NB4 (cell line): Measurements from ENCODE around the gene ARID5A.

Experiments
- DNase-seq: peaks from one replicate; pipeline ENCODE4 v3.0.0; 2010; ENCODE audit warnings: low read depth
- H3K4me3 ChIP-seq: one replicate; pipeline ENCODE4 v1.5.1; 2011; ENCODE audit warnings: mild to moderate bottlenecking, low read depth, low read length, moderate library complexity
- MYC ChIP-seq: IDR thresholded peaks from 2 replicates; pipeline ENCODE4 v1.6.1; 2011; ENCODE audit warnings: low read depth, low read length
- POLR2A ChIP-seq: IDR thresholded peaks from 2 replicates; pipeline ENCODE4 v1.6.1; 2011; ENCODE audit warnings: mild to moderate bottlenecking; ENCODE audit not compliant: insufficient read length; ENCODE audit errors: extremely low read depth
- TF ChIP-seq, protein P1 (sequence below): IDR thresholded peaks from one replicate; pipeline ENCODE4 v1.5.1; 2012; ENCODE audit warnings: low read depth, low read length
- TF ChIP-seq, protein P2 (sequence below): IDR thresholded peaks from 2 replicates; pipeline ENCODE4 v1.6.1; 2011; ENCODE audit warnings: low read depth, low read length

Gene ARID5A

DNA sequence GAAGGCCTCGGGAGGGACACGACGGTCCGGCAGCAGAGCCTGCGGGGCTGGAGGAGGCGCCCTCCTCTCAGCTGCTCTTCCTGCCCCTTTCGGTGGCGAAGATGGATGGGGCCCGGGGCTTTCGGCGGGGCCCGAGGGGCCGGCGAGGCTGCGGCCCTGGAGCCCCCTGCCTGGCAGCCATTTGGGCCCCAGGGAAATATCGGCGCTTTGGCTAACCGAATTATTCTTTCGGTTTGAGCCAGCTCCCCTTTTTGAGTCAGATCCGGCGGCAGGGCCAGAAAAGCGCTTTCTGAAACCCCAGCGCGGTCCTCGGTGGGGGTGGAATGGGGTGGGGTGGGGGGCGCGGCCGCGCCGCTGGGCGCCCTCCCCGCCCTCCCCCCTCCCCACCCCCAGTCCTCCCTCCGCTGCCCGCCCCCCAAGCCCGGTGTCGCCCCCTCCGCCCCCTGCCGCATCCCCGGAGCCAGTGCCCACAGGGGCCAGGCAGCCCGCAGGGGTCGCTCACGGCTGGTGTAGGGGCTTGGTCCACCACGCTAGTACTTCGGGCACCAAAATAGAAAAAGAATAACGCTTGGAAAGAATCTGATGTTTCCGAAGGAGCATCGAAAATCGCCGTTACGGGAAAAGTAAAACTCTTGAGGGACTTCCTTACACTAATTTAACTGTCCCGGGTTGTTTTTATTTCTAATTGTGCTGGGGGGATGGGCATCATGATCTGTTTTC lies 9.1 kb upstream of the ARID5A start:
- TF ChIP-seq, protein P1, sequence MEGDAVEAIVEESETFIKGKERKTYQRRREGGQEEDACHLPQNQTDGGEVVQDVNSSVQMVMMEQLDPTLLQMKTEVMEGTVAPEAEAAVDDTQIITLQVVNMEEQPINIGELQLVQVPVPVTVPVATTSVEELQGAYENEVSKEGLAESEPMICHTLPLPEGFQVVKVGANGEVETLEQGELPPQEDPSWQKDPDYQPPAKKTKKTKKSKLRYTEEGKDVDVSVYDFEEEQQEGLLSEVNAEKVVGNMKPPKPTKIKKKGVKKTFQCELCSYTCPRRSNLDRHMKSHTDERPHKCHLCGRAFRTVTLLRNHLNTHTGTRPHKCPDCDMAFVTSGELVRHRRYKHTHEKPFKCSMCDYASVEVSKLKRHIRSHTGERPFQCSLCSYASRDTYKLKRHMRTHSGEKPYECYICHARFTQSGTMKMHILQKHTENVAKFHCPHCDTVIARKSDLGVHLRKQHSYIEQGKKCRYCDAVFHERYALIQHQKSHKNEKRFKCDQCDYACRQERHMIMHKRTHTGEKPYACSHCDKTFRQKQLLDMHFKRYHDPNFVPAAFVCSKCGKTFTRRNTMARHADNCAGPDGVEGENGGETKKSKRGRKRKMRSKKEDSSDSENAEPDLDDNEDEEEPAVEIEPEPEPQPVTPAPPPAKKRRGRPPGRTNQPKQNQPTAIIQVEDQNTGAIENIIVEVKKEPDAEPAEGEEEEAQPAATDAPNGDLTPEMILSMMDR: peak; percentile 20
- TF ChIP-seq MYC: no peak
- TF ChIP-seq, protein P2, sequence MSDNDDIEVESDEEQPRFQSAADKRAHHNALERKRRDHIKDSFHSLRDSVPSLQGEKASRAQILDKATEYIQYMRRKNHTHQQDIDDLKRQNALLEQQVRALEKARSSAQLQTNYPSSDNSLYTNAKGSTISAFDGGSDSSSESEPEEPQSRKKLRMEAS: 0 out of 2 replicates have a peak, but pooled peaks have one; percentile 5
- no peak for TF ChIP-seq POLR2A
- H3K4me3 ChIP-seq: peak overlapping the region; percentile 45
- peak; percentile 74 for DNase-seq

DNA sequence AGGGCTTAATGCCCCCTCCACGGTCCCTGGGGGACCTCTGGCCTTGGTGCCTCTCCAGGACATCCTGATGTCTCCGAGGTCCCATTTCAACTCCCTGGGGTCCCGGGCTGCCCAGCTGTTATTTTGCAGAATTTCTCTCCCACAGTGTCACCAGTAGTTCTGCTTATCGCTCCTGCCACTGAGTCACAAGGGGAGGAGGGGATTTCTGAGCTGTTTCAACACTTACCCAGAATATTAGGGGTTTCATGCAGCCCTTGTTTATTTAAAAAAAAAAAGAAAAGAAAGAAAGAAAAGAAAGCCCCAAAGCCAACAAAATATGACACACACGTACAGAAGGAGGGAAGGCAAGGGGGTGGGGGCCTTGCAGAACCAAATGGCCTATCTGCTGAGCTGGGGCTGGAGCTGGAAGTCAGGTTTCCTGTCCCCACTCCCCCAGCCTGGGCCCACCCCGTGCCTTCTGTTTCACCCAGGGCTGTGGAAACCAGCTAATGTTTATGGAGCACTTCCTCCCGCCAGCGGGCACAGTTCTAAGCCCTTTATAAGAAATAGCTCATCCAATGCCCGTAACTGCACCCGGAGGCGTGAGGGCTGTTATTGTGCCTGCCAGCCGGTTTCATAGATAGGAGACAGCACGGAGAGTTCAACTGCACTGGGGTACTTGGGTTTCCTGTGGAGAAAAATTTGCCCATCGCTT lies 8.4 kb upstream of the ARID5A start:
- TF ChIP-seq, protein P2: no peak
- TF ChIP-seq POLR2A (no peak), MYC (peak; percentile 28; the same call in 1 of the 2 replicates)
- TF ChIP-seq, protein P1: no peak
- H3K4me3 ChIP-seq: peak overlapping the region; percentile 43
- DNase-seq: peak; percentile 93

DNA sequence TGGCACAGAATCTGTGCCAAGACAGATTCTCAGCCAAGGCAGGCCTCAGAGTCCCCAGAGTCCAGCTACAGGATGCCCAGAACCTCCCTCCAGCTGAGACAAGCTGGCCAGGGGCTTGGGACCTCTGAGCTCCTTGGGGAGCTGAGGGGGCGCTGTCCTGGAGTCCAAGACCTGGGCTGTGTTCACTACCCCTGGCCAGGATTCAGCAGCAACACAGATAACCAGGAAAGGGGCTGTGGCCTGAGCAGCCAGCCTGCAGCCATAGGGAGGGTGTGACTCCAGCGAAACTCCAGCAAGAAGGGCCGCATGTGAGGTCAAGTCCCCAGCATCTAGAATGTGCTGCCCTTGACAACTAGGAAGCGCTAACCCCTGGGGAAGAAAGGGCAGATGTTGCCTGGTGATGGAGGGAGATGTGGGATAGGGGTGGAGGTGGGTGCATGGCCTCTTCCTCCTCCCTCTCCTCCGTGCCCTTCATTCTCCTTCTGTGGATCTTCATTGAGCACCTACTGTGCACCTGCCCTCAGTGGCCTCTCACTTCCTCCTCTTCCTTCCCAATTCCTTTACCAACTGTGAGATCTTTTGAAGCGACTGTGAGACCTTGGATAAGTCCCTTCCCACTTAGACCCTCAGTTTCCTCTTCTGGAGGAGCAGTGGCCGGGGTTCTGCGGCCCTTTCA lies 7.7 kb upstream of the ARID5A start:
- no peak for DNase-seq
- H3K4me3 ChIP-seq: peak overlapping the region; percentile 43
- TF ChIP-seq MYC (no peak), POLR2A (no peak)
- TF ChIP-seq, protein P1: no peak
- TF ChIP-seq, protein P2: no peak

DNA sequence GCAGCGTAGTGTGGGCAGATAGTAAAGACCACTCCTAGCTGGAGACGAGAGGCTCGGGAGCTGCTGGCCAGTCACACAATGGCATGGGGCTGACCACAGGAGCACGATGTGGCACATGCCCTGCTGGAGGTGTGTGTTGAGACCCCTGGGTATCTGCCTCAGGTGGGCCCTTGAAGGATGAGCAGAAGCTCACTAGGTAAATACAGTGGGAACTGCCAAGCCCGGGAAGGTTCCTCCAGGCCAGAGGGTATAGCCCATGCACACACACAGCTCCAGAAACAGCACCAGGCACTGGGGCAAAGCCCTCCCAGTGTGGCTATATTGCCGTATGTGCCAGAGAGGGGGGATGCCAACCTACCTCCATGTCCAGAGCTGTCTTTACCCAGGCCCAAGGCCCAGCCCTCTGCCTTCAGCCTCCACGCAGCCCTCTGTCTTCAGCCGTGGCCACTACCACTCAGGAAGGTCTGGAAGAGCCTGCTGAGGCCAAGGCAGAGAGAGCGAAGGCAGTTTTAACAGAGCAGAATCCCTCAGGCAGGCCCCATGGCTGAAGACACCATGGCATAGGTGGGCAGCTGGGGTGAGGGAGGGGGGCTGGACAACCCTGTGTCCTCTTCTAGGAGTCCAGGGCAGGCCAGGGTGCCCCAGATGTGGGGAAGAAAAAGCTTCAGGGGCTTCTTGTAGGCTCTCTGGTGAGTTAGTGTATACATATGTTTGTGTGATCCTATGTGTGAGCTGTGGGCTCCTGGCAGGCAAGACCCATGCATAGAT lies 7.0 kb upstream of the ARID5A start:
- H3K4me3 ChIP-seq: no peak overlapping the region
- DNase-seq: no peak
- TF ChIP-seq, protein P1: no peak

DNA sequence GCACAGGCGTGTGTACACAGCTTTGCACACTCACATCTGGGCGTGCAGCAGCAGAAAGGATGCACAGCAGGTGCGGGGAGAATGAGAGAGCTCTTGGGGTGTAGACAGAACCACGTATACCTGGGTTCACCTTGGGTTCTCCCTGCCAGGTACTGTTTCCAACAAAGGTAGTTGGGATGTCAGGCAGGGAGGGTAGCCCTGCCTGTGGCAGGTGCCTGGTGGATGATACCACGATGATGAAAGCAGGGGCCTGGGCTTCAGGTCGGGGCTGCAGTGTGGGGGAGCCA lies 6.5 kb upstream of the ARID5A start:
- H3K4me3 ChIP-seq: no peak overlapping the region
- no peak for DNase-seq
- TF ChIP-seq, protein P1: no peak
- TF ChIP-seq MYC (no peak), POLR2A (no peak)
- TF ChIP-seq, protein P2: no peak
